KMS-11 (cell line): Measurements from ENCODE around the gene PERCC1.

Experiments used
- H2AFZ ChIP-seq: fragments of 200-600 bp; sonication (generic); 2 replicates; pipeline ENCODE4 v1.6.1; 2016; ENCODE audit warnings: antibody characterized with exemption, mixed run types, low read depth
- H3K27ac ChIP-seq: fragments of 200-600 bp; sonication (generic); 2 replicates; pipeline ENCODE4 v1.6.1; 2016; ENCODE audit warnings: mild to moderate bottlenecking, mixed run types
- H3K27me3 ChIP-seq: fragments of 200-600 bp; sonication (generic); 2 replicates; pipeline ENCODE4 v1.6.1; 2017; ENCODE audit warnings: mild to moderate bottlenecking, low read depth, mixed run types, moderate library complexity; ENCODE audit not compliant: insufficient read depth
- H3K36me3 ChIP-seq: fragments of 200-600 bp; sonication (generic); 2 replicates; pipeline ENCODE4 v1.6.1; 2017; ENCODE audit warnings: mild to moderate bottlenecking, mixed run types; ENCODE audit not compliant: insufficient read depth
- H3K4me1 ChIP-seq: fragments of 200-600 bp; sonication (generic); 2 replicates; pipeline ENCODE4 v1.6.1; 2016; ENCODE audit warnings: mild to moderate bottlenecking, low read depth, mixed run types; ENCODE audit not compliant: poor library complexity, severe bottlenecking
- H3K4me2 ChIP-seq: fragments of 200-600 bp; sonication (generic); 2 replicates; pipeline ENCODE4 v1.7.0; 2016; ENCODE audit warnings: mild to moderate bottlenecking, mixed run types
- H3K4me3 ChIP-seq: fragments of 200-600 bp; sonication (generic); IDR thresholded peaks from 2 replicates; pipeline ENCODE4 v1.6.1; 2017; ENCODE audit warnings: low read depth, low read length, mixed read lengths; ENCODE audit not compliant: insufficient read depth
- H3K79me2 ChIP-seq: fragments of 200-600 bp; sonication (generic); 2 replicates; pipeline ENCODE4 v1.6.1; 2016; ENCODE audit warnings: low read depth, mixed run types; ENCODE audit not compliant: insufficient read depth
- H3K9ac ChIP-seq: fragments of 200-600 bp; sonication (generic); 2 replicates; pipeline ENCODE4 v1.6.1; 2016; ENCODE audit warnings: mild to moderate bottlenecking, mixed run types
- H4K20me1 ChIP-seq: fragments of 200-600 bp; sonication (generic); 2 replicates; pipeline ENCODE4 v1.6.1; 2016; ENCODE audit warnings: mild to moderate bottlenecking, mixed run types; ENCODE audit not compliant: insufficient read depth
- CTCF ChIP-seq: fragments of 200-600 bp; sonication (generic); conservative IDR thresholded peaks from 2 replicates; pipeline ENCODE4 v1.6.1; 2017; ENCODE audit warnings: low read depth, mild to moderate bottlenecking, antibody characterized with exemption, low read length, moderate library complexity, mixed read lengths

PERCC1 gene

DNA sequence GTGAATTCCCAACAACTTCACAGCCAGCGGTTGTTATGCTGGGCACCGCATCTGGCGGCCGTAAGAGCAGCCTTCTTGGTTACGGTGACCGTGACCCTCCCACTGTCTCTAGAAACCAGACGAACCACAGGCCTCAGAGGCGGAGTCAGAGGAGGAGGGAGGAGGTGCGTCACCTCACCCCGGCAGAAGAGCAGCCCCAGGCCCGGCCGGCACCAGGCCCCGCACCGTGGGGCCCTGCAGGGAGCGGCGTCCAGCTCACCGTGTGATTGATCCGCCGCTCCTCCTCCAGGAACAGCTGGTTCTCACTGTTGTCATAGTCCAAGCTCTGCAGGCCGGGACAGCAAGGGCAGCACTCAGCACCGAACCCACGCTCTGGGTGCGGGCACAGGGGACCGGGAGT, 30.3 kb downstream of the PERCC1 start:
- H3K4me1 ChIP-seq: no peaks in the 10 kb centered on the region
- H3K9ac ChIP-seq: no peak overlapping the region
- H3K4me2 ChIP-seq: no peak overlapping the region
- no peak overlapping the region for H3K4me3 ChIP-seq
- no peak overlapping the region for H2AFZ ChIP-seq
- no peaks in the 10 kb centered on the region for H4K20me1 ChIP-seq
- no peaks in the 10 kb centered on the region for H3K79me2 ChIP-seq
- H3K36me3 ChIP-seq: no peaks in the 10 kb centered on the region
- no peak overlapping the region for H3K27ac ChIP-seq
- H3K27me3 ChIP-seq: no peaks in the 10 kb centered on the region
- no peak for TF ChIP-seq CTCF

GRCh38 chr16:1464196-1464893, 33.5 kb downstream of the PERCC1 start:
- Histone ChIP-seq H3K4me2 (no peak overlapping the region), H3K27me3 (no peaks in the 10 kb centered on the region), H3K9ac (no peak overlapping the region), H3K4me1 (no peaks in the 10 kb centered on the region), H4K20me1 (no peaks in the 10 kb centered on the region), H2AFZ (no peak overlapping the region), H3K4me3 (no peak overlapping the region), H3K79me2 (no peaks in the 10 kb centered on the region; the same call in 1 of the 2 replicates), H3K27ac (no peak overlapping the region), H3K36me3 (no peaks in the 10 kb centered on the region)
- TF ChIP-seq CTCF: no peak

DNA sequence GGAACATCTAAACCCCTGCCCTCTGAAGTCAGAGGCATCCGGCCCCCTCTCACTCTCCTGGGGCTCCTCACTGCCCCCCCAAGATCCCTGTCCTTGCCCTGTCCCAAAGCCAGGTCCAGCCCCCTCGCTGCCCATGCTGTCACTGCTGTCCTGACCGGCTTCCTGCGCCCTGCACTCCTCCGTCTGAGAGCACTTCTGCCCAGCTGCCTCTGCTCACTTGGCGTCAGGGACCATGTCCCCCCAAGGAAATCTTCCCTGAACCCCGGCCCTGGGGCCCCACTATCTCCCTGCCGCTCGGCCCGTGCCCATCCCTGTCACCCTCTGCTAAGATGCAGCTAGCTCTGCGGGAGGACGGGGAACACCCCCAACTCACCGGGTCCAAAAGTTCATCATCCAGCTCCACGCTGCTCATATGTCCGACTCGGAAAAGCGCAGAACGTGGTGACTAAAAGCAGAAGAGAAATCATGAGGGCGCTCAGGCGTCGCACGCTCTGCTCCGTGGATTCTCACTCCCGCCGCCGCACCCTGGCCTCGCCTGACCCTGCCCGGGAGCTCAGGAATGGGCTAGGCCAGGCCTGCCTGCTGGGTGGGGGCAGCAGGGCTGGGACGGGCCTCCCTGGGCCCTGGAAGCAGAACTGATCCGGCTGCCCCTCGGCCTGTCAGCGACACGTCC, 34.2 kb downstream of the PERCC1 start:
- Histone ChIP-seq H3K9ac (no peak overlapping the region), H3K4me1 (no peaks in the 10 kb centered on the region), H3K4me3 (no peak overlapping the region), H2AFZ (no peak overlapping the region), H3K27ac (no peak overlapping the region), H3K36me3 (no peaks in the 10 kb centered on the region), H3K79me2 (no peaks in the 10 kb centered on the region; the same call in 1 of the 2 replicates), H3K27me3 (no peaks in the 10 kb centered on the region), H3K4me2 (no peak overlapping the region), H4K20me1 (no peaks in the 10 kb centered on the region)
- TF ChIP-seq CTCF: no peak

GRCh38 chr16:1465567-1465915, 34.7 kb downstream of the PERCC1 start:
- Histone ChIP-seq H3K36me3 (no peaks in the 10 kb centered on the region), H2AFZ (no peak overlapping the region), H3K9ac (no peak overlapping the region), H4K20me1 (no peaks in the 10 kb centered on the region), H3K4me1 (no peaks in the 10 kb centered on the region), H3K27me3 (no peaks in the 10 kb centered on the region), H3K4me2 (no peak overlapping the region), H3K4me3 (no peak overlapping the region), H3K79me2 (no peaks in the 10 kb centered on the region; the same call in 1 of the 2 replicates), H3K27ac (no peak overlapping the region)
- TF ChIP-seq CTCF: no peak
